ENCODE measurements around the gene ATP2C2. TPM values are rescaled to one million over a fixed set of nuclear protein-coding genes. Genes with fewer than 3 reads are reported as not detected.
"Not testable (repeated sequence)": the region's sequence is repeated elsewhere in the genome, so short reads cannot be mapped to it uniquely, and the experiment has no call there.

ATP2C2 gene
- total RNA-seq, 2 experiments from 2014 or later: not detected

DNA sequence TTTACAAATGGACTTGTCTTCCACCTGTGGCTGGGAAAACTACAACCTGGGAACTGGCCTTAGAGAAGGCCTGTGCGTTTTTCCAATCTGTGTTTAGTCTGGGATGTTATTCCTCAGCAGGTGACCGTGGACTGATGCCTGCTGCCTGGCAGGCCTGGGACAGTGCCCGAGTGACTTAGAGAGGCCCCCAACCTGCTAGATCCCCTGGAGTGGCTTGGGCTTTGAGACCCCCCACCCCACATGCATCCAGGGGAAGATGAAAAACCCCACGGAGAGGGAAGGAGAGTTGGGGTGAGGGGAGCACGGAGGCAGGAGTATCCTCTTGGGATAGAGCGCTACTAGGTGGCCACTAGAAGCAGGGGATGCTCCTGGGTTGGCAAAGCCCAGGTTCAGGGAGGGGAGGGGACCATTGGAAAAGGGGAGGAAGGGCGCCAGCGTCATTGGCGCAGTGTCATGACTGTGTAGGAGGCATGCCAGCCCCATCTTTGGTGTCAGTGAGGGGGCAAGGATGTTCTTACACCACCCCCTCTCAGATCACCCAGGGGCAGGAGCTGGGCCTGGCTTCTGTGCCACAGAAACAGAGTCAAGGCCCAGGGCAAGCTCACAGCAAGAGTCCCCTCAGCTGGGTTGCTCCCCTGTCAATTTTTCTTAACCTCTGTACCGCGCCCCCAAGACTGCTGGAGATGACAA is 82.0 kb downstream of the ATP2C2 start:
- POLR2A ChIA-PET: no interaction called here
- no peak overlapping the region for H3K4me3 ChIP-seq (ENCODE audit: low read length)

DNA sequence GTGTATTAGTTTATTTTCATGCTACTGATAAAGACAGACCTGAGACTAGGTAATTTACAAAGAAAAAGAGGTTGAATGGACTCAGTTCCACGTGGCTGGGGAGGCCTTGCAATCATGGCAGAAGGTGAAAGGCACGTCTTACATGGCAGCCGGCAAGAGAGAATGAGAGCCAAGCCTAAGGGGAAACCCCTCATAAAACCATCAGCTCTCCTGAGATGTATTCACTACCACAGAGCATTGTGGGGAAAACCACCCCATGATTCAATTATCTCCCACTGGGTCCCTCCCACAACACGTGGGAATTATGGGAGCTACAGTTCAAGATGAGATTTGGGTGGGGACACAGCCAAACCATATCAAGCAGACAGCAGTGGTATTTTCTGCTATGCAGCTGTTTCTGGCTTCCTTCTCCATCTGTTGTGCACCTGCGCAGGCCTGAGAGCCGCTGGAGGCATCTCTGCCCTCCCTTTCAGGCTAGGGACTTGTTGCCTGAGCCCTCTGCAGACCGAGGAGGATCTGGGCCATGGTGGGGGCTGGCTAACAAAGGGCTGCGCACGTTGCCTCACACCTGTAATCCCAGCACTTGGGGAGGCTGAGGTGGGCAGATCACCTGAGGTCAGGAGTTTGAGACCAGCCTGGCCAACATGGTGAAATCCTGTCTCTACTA is 82.8 kb downstream of the ATP2C2 start:
- H3K36me3 Mint-ChIP-seq (ENCODE audit: low read depth); H3K27me3 ChIP-seq (ENCODE audit: control insufficient read depth in 1 of 2, insufficient read depth in 2 of 2, low read length in 2 of 2); H3K4me1 Mint-ChIP-seq (ENCODE audit: low read depth); H3K27ac ChIP-seq (ENCODE audit: low read depth in 1 of 2, low read length in 2 of 2); H3K9me3 Mint-ChIP-seq; H3K36me3 ChIP-seq (ENCODE audit: insufficient read depth, low read length); ATAC-seq (ENCODE audit: poor library complexity); CTCF ChIA-PET; H3K4me3 Mint-ChIP-seq; H3K27ac Mint-ChIP-seq; DNase-seq; POLR2A ChIA-PET; H3K4me1 ChIP-seq (ENCODE audit: insufficient read depth, low read length); H3K4me3 ChIP-seq (ENCODE audit: low read length); intact Hi-C loops (cut with DNase I, micrococcal nuclease): not testable (repeated sequence)
- peaks cover 14% of the 10 kb centered on the region for H3K27me3 Mint-ChIP-seq
- peaks cover 0 to 19% of the 10 kb centered on the region in 2 experiments for H3K9me3 ChIP-seq (ENCODE audit: control insufficient read depth in 1 of 2, insufficient read depth in 1 of 2, low read length in 2 of 2)

More for the DNA sequence above, 82.0 kb downstream of the ATP2C2 start:
- DNase-seq (no peak), ATAC-seq (ENCODE audit: poor library complexity) (no peak)
- H3K9me3 ChIP-seq (ENCODE audit: control insufficient read depth in 1 of 2, insufficient read depth in 1 of 2, low read length in 2 of 2): peaks cover 0 to 19% of the 10 kb centered on the region in 2 experiments
- Mint-ChIP-seq H3K4me3 (no peak overlapping the region), H3K27ac (no peak overlapping the region), H3K4me1 (ENCODE audit: low read depth) (no peaks in the 10 kb centered on the region), H3K36me3 (ENCODE audit: low read depth) (no peaks in the 10 kb centered on the region), H3K9me3 (no peaks in the 10 kb centered on the region), H3K27me3 (peaks cover 14% of the 10 kb centered on the region)
- H3K27ac ChIP-seq (ENCODE audit: low read depth in 1 of 2, low read length in 2 of 2): no peak overlapping the region
- TF ChIP-seq, protein P1, sequence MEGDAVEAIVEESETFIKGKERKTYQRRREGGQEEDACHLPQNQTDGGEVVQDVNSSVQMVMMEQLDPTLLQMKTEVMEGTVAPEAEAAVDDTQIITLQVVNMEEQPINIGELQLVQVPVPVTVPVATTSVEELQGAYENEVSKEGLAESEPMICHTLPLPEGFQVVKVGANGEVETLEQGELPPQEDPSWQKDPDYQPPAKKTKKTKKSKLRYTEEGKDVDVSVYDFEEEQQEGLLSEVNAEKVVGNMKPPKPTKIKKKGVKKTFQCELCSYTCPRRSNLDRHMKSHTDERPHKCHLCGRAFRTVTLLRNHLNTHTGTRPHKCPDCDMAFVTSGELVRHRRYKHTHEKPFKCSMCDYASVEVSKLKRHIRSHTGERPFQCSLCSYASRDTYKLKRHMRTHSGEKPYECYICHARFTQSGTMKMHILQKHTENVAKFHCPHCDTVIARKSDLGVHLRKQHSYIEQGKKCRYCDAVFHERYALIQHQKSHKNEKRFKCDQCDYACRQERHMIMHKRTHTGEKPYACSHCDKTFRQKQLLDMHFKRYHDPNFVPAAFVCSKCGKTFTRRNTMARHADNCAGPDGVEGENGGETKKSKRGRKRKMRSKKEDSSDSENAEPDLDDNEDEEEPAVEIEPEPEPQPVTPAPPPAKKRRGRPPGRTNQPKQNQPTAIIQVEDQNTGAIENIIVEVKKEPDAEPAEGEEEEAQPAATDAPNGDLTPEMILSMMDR (IDR thresholded peaks at IDR 0.05): no peak
- CTCF ChIA-PET: no interaction called here
- H3K4me1 ChIP-seq (ENCODE audit: insufficient read depth, low read length): no peaks in the 10 kb centered on the region
- H3K36me3 ChIP-seq (ENCODE audit: insufficient read depth, low read length): no peaks in the 10 kb centered on the region
- peaks cover 0 to 8% of the 10 kb centered on the region in 2 experiments for H3K27me3 ChIP-seq (ENCODE audit: control insufficient read depth in 1 of 2, insufficient read depth in 2 of 2, low read length in 2 of 2)
- intact Hi-C loops (cut with DNase I, micrococcal nuclease): no loop called here

DNA sequence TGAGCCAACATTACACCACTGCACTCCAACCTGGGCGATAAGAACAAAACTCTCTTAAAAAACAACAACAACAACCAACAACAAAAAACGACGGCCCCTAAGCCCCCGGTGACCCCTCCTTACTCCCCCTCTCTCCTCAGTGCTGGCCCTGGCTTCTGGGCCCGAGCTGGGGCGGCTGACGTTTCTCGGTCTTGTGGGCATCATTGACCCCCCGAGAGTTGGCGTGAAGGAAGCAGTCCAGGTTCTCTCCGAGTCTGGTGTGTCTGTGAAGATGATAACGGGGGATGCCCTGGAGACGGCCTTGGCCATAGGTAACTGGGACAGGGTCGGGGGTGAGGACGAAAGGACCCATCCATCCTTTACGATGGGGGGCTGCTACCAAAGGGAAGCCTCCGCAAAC is 83.4 kb downstream of the ATP2C2 start:
- Histone ChIP-seq H3K9me3 (ENCODE audit: control insufficient read depth in 1 of 2, insufficient read depth in 1 of 2, low read length in 2 of 2) (peaks cover 0 to 19% of the 10 kb centered on the region in 2 experiments), H3K27me3 (ENCODE audit: control insufficient read depth in 1 of 2, insufficient read depth in 2 of 2, low read length in 2 of 2) (peaks cover 0 to 5% of the 10 kb centered on the region in 2 experiments), H3K4me1 (ENCODE audit: insufficient read depth, low read length) (no peaks in the 10 kb centered on the region), H3K27ac (ENCODE audit: low read depth in 1 of 2, low read length in 2 of 2) (no peak overlapping the region), H3K36me3 (ENCODE audit: insufficient read depth, low read length) (no peaks in the 10 kb centered on the region), H3K4me3 (ENCODE audit: low read length) (no peak overlapping the region)
- Mint-ChIP-seq H3K36me3 (ENCODE audit: low read depth) (no peaks in the 10 kb centered on the region), H3K27me3 (peaks cover 14% of the 10 kb centered on the region), H3K4me3 (no peak overlapping the region), H3K27ac (no peak overlapping the region), H3K4me1 (ENCODE audit: low read depth) (no peaks in the 10 kb centered on the region), H3K9me3 (no peaks in the 10 kb centered on the region)
- TF ChIP-seq, protein P1 (IDR thresholded peaks at IDR 0.05): no peak
- DNase-seq (no peak), ATAC-seq (ENCODE audit: poor library complexity) (no peak)
- intact Hi-C loops (cut with DNase I, micrococcal nuclease): no loop called here
- POLR2A ChIA-PET: no interaction called here
- CTCF ChIA-PET: no interaction called here

All from CD4-positive, alpha-beta T cell (primary cell).